ENCODE results near the gene CA11. TPM values are rescaled to one million over a fixed set of nuclear protein-coding genes. Genes with fewer than 3 reads are reported as not detected.

The CA11 gene
- total RNA-seq, 1 donor from 2014 or later: 7.8 TPM

- no peak for DNase-seq
- peaks cover 5% of the 10 kb centered on the region for H3K9me3 Mint-ChIP-seq (ENCODE audit: unreplicated experiment)
- H3K27ac Mint-ChIP-seq (ENCODE audit: unreplicated experiment): no peak overlapping the region
- peaks cover 3% of the 10 kb centered on the region for H3K27me3 Mint-ChIP-seq (ENCODE audit: unreplicated experiment)
- H3K36me3 Mint-ChIP-seq (ENCODE audit: unreplicated experiment): no peaks in the 10 kb centered on the region
- no peak for TF ChIP-seq CTCF (IDR thresholded peaks at IDR 0.05; ENCODE audit: partially characterized antibody, unreplicated experiment)
- no peak overlapping the region for H3K4me3 Mint-ChIP-seq (ENCODE audit: unreplicated experiment)
- H3K4me1 Mint-ChIP-seq (ENCODE audit: low read depth, unreplicated experiment): peaks cover 9% of the 10 kb centered on the region
These were observed 27.6 kb upstream of the CA11 start for GRCh38 chr19:48673436-48674100.

- Mint-ChIP-seq H3K4me3 (ENCODE audit: unreplicated experiment) (peak within 1 kb of the TSS; percentile 63), H3K36me3 (ENCODE audit: unreplicated experiment) (no peaks in the 10 kb centered on the region), H3K27me3 (ENCODE audit: unreplicated experiment) (peaks cover 3% of the 10 kb centered on the region), H3K4me1 (ENCODE audit: low read depth, unreplicated experiment) (peaks cover 9% of the 10 kb centered on the region), H3K27ac (ENCODE audit: unreplicated experiment) (no peak within 1 kb of the TSS), H3K9me3 (ENCODE audit: unreplicated experiment) (peaks cover 5% of the 10 kb centered on the region)
- DNase-seq: no peak
- no peak for TF ChIP-seq CTCF (IDR thresholded peaks at IDR 0.05; ENCODE audit: partially characterized antibody, unreplicated experiment)
These were observed 27.0 kb upstream of the CA11 start, which contains the start of gene NTN5 for GRCh38 chr19:48672994-48673393. TSS of gene NTN5 (minus strand) at chr19:48673017. CDS start at chr19:48670986, 2,031 bp downstream.

- H3K4me3 Mint-ChIP-seq (ENCODE audit: unreplicated experiment): no peak overlapping the region
- no peaks in the 10 kb centered on the region for H3K36me3 Mint-ChIP-seq (ENCODE audit: unreplicated experiment)
- TF ChIP-seq CTCF (IDR thresholded peaks at IDR 0.05; ENCODE audit: partially characterized antibody, unreplicated experiment): no peak
- H3K27ac Mint-ChIP-seq (ENCODE audit: unreplicated experiment): no peak overlapping the region
- H3K27me3 Mint-ChIP-seq (ENCODE audit: unreplicated experiment): peaks cover 3% of the 10 kb centered on the region
- peaks cover 7% of the 10 kb centered on the region for H3K9me3 Mint-ChIP-seq (ENCODE audit: unreplicated experiment)
- peaks cover 9% of the 10 kb centered on the region for H3K4me1 Mint-ChIP-seq (ENCODE audit: low read depth, unreplicated experiment)
- no peak for DNase-seq
These were observed 25.5 kb upstream of the CA11 start for GRCh38 chr19:48671446-48671995.

- no peak for DNase-seq
- H3K9me3 Mint-ChIP-seq (ENCODE audit: unreplicated experiment): peaks cover 7% of the 10 kb centered on the region
- peaks cover 9% of the 10 kb centered on the region for H3K4me1 Mint-ChIP-seq (ENCODE audit: low read depth, unreplicated experiment)
- peaks cover 3% of the 10 kb centered on the region for H3K27me3 Mint-ChIP-seq (ENCODE audit: unreplicated experiment)
- TF ChIP-seq CTCF (IDR thresholded peaks at IDR 0.05; ENCODE audit: partially characterized antibody, unreplicated experiment): no peak
- no peak overlapping the region for H3K27ac Mint-ChIP-seq (ENCODE audit: unreplicated experiment)
- no peak overlapping the region for H3K4me3 Mint-ChIP-seq (ENCODE audit: unreplicated experiment)
- no peaks in the 10 kb centered on the region for H3K36me3 Mint-ChIP-seq (ENCODE audit: unreplicated experiment)
These were observed 24.9 kb upstream of the CA11 start for GRCh38 chr19:48670699-48671445.

Data from glutamatergic neuron (in vitro differentiated cells).